Cardiac muscle cell (in vitro differentiated cells and primary cell): Measurements from ENCODE around the gene BPIFB2. TPM values are rescaled to one million over a fixed set of nuclear protein-coding genes. Genes with fewer than 3 reads are reported as not detected.

Experiments used
- DNase-seq, 2 donors: peaks; one replicate each; pipeline versions ENCODE4 v3.0.0 to v3.0.0-alpha.2; 2010 to 2017; ENCODE audit warnings: low read depth in 1 of 2, low spot score in 1 of 2
- H3K27ac ChIP-seq: fragments of 200-600 bp; sonication (generic); 2 replicates; pipeline ENCODE4 v1.5.1; 2016
- H3K27me3 ChIP-seq: fragments of 200-600 bp; sonication (generic); 2 replicates; pipeline ENCODE4 v1.6.0; 2016; ENCODE audit warnings: control low read depth
- H3K36me3 ChIP-seq: fragments of 200-600 bp; sonication (generic); 2 replicates; pipeline ENCODE4 v1.5.1; 2016; ENCODE audit warnings: control low read depth
- H3K4me1 ChIP-seq: fragments of 200-600 bp; sonication (generic); 2 replicates; pipeline ENCODE4 v1.8.1; 2017; ENCODE audit warnings: low read depth, mild to moderate bottlenecking, mixed run types
- H3K4me3 ChIP-seq: fragments of 200-600 bp; sonication (generic); 2 replicates; pipeline ENCODE4 v1.5.1; 2016; ENCODE audit warnings: mild to moderate bottlenecking
- H3K9me3 ChIP-seq: fragments of 200-600 bp; sonication (generic); 2 replicates; pipeline ENCODE4 v1.5.1; 2017; ENCODE audit warnings: low read depth, mild to moderate bottlenecking, control low read depth
- CTCF ChIP-seq: IDR thresholded peaks from 2 replicates; pipeline ENCODE4 v1.5.1; 2012; ENCODE audit warnings: low read depth, mild to moderate bottlenecking, low read length
- polyA plus RNA-seq: library from polyadenylated mRNA; unstranded; fragments of >200 nt; fragmentation: Nextera tagmentation; extraction: Ambion mirVana; gene quantifications from 2 replicates; pipeline ENCODE4 v1.2.1, GENCODE V29; 2016
- total RNA-seq: library from RNA; depleted of rRNA; stranded (reverse); fragments of >200 nt; gene quantifications from 2 replicates; pipeline ENCODE4 v1.2.3, GENCODE V29; 2016

BPIFB2 gene
- total and polyA plus RNA-seq, 2 experiments from 2014 or later = not detected

DNA sequence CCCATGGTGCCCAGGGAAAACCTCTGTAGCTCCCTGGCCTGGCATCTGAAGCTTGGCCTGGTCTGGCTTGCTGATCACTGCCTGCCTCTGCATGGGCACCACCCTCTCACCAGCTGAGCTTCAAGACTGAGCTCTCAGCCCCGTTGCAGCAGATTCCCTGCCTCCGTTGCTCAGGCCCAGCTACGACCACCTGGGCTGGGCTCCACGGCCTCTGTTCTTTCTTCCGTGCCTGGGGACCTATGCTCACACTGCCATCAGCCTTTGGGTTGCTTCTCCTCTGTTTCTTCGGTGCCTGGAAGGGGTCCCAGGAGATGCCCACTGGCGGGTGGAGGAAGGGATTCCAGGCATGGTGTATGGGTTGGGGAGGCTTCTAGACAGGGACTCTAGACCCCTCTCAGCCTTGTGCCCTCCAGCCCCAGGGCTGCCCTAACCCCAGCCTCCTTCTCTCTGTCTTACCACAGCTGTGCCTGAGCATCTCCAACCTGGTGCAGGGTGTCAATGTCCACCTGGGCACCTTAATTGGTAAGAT is 9.1 kb downstream of the BPIFB2 start:
- TF ChIP-seq CTCF = no peak
- Histone ChIP-seq H3K4me1 (no peaks in the 10 kb centered on the region), H3K27ac (no peak overlapping the region), H3K4me3 (no peak overlapping the region), H3K9me3 (no peaks in the 10 kb centered on the region), H3K36me3 (no peaks in the 10 kb centered on the region), H3K27me3 (peaks cover 3% of the 10 kb centered on the region)
- no peak for DNase-seq

- Histone ChIP-seq H3K9me3 (no peaks in the 10 kb centered on the region), H3K27ac (no peak overlapping the region), H3K36me3 (no peaks in the 10 kb centered on the region), H3K27me3 (peaks cover 3% of the 10 kb centered on the region), H3K4me3 (no peak overlapping the region), H3K4me1 (no peaks in the 10 kb centered on the region)
- TF ChIP-seq CTCF = no peak
- DNase-seq = no peak
Measured at GRCh38 chr20:33017542-33017941, 10.0 kb downstream of the BPIFB2 start.

GRCh38 chr20:33018169-33018931 is 10.8 kb downstream of the BPIFB2 start:
- no peaks in the 10 kb centered on the region for H3K9me3 ChIP-seq

GRCh38 chr20:33019465-33020277 is 12.2 kb downstream of the BPIFB2 start:
- no peaks in the 10 kb centered on the region for H3K9me3 ChIP-seq
- H3K36me3 ChIP-seq = no peaks in the 10 kb centered on the region
- H3K27ac ChIP-seq = no peak overlapping the region
- TF ChIP-seq CTCF = no peak
- H3K4me3 ChIP-seq = no peak overlapping the region
- DNase-seq = no peak
- no peaks in the 10 kb centered on the region for H3K4me1 ChIP-seq
- H3K27me3 ChIP-seq = no peaks in the 10 kb centered on the region

More at GRCh38 chr20:33018169-33018931, 10.8 kb downstream of the BPIFB2 start:
- TF ChIP-seq CTCF = no peak
- Histone ChIP-seq H3K4me3 (no peak overlapping the region), H3K4me1 (no peaks in the 10 kb centered on the region), H3K27me3 (peaks cover 3% of the 10 kb centered on the region), H3K27ac (no peak overlapping the region), H3K36me3 (no peaks in the 10 kb centered on the region)
- no peak for DNase-seq

DNA sequence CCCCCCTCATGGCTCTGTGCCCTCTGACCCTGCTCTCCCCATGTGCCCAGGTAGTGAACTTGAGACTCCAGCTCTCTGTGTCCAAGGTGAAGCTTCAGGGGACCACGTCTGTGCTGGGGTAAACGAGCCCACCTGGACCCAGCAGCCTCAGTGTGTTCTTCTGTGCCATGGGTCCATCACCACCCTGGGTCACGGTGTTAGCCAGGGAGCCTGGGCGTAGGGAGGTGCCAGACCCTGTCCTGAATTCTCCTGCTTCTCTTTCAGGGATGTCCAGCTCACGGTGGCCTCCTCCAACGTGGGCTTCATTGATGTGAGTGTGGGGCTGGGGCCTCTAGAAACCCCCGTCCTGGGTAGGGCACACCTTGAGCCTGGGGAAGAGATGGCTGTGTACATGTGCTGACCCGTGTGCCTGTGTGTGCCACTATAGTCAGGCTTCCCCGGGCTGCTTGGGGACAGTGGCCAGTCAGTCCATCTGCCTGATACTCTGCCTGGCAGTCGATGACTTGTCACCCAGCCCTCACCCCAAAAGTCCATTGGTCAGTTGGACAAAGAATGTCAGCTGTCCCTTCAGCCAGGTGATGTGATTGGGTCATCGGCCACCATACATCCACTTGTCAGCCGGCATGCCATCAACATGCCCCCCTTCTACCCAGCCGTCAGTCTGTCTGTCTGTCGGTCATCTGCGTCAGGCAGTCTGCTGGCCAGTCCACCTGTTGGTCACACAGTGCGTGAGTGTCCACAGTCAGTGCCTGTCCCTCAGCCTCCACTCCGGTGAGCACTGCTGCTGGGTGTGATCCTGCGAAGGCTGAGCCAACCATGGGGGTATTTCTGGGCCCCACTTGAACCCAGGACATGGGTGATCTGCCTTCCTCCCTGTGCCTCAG is 13.0 kb downstream of the BPIFB2 start:
- Histone ChIP-seq H3K9me3 (no peaks in the 10 kb centered on the region), H3K4me1 (no peaks in the 10 kb centered on the region), H3K4me3 (no peak overlapping the region), H3K36me3 (no peaks in the 10 kb centered on the region), H3K27ac (no peak overlapping the region), H3K27me3 (no peaks in the 10 kb centered on the region)
- no peak for DNase-seq
- no peak for TF ChIP-seq CTCF
